GM20000 (cell line): ENCODE measurements around the gene DPH3.

ENCODE experiments used
- DNase-seq: peaks from one replicate; pipeline ENCODE4 v3.0.0; 2012; ENCODE audit warnings: low spot score
- TF ChIP-seq, protein P1 (sequence below): IDR thresholded peaks from 2 replicates; pipeline ENCODE4 v1.5.1; 2012; ENCODE audit warnings: mild to moderate bottlenecking, control low read depth; ENCODE audit errors: extremely low read depth, missing control alignments

The DPH3 gene

DNA sequence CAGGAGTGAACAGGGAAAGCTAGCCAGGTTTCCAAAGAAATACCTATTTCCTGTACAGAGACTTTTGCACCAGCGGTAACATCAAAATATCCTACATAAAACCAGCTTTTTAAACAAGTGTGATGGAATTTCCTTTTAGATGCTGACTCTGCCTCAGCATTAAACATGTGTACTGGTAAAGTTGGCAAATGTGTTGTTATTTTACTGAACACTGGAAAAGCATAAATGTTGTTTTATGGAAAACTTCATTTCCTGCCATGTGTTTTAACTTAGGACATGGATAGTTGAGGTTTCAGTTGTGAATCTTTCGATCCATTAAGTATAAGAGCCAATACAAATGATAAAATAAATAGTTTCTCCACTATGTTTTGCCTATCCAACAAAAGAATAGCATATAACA is 15.9 kb upstream of the DPH3 start:
- TF ChIP-seq, protein P1, sequence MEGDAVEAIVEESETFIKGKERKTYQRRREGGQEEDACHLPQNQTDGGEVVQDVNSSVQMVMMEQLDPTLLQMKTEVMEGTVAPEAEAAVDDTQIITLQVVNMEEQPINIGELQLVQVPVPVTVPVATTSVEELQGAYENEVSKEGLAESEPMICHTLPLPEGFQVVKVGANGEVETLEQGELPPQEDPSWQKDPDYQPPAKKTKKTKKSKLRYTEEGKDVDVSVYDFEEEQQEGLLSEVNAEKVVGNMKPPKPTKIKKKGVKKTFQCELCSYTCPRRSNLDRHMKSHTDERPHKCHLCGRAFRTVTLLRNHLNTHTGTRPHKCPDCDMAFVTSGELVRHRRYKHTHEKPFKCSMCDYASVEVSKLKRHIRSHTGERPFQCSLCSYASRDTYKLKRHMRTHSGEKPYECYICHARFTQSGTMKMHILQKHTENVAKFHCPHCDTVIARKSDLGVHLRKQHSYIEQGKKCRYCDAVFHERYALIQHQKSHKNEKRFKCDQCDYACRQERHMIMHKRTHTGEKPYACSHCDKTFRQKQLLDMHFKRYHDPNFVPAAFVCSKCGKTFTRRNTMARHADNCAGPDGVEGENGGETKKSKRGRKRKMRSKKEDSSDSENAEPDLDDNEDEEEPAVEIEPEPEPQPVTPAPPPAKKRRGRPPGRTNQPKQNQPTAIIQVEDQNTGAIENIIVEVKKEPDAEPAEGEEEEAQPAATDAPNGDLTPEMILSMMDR: no peak
- DNase-seq: no peak

DNA sequence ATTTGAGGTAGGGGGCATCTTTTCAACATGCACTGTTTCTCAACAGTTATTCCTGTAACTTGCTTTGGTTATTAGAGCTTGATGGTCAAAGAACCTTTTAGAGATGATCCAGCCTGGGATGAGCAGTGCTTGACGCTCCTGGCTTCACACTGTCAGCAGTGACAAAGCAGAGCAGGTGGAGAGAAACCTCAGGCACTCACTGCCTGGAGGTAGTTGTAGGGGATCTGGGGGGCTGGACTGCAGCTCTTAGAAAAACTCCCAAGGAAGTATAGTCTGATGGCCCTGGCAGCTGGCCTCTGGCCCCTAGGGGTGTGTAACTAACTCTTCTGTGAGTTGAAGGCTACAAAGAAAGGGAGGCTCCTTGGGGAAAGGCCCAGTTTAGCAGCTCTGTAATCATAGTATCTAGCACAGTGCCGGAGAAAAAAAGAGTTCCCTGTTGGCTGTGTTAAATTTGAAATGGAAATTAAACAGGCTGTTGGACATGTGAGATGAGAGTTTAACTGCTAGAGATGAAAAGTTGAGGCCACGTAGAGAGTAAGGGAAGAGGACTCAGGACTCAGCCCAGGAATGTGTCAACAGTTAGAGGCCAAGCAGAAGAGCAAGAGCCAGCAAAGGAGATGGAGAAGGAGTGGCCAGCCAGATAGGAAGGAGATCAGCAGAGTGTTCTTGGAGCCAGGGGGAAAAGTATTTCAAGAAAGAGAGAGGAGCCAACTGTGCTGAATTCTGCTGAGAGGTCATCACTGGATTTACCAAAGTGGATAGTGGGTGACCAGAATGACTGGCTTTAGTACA is 14.5 kb upstream of the DPH3 start:
- DNase-seq: no peak
- TF ChIP-seq, protein P1: no peak

- DNase-seq: no peak
- TF ChIP-seq, protein P1: no peak
Observed at GRCh38 chr3:16277471-16277870, 12.7 kb upstream of the DPH3 start.

DNA sequence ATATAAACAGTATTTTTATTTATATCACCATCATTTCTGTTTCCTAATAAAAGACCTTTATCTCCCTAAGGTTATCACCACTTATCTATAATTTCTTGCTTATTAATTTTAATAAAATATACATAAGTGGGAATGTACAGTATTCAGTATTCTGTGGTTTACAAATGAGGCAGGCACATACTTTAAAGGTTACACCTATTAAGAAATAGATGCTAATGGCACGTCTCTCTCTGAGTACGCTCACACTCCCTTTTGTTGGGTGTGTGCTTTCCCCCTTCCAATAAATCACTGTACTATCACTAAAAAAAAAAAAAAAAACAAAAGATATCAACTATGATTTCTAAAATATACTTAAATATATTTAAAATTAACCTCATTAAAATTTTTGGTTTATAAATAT is 9.1 kb upstream of the DPH3 start:
- TF ChIP-seq, protein P1: no peak
- DNase-seq: no peak

- TF ChIP-seq, protein P1: no peak
- DNase-seq: no peak
Observed at GRCh38 chr3:16272588-16272987, 7.8 kb upstream of the DPH3 start.

- TF ChIP-seq, protein P1: no peak
- DNase-seq: no peak
Observed at GRCh38 chr3:16270855-16271254, 6.1 kb upstream of the DPH3 start.

DNA sequence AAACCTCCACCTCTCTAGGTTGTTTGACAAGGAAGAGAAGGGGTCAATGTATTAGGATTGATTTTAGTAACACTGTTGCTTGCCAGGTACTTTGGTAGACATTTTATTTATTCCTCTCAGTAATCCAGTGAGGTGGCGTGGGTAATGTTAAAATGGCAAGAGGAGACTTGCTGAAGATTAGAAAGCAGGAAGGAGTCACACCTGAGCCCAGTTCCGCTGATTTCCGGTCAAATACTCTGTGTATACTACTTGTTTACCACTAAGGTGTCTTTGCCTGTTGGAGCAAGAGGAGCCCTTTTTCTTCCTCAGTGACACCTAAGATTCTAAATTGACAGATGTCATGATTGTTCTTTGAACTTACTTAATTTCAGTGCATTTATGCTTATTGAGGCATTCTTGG is 2.0 kb upstream of the DPH3 start:
- TF ChIP-seq, protein P1: no peak

More for the DNA sequence above, 2.0 kb upstream of the DPH3 start:
- no peak for DNase-seq
